Measurements from ENCODE around the gene RTKN.

GRCh38 chr2:74396149-74396548, 45.6 kb downstream of the RTKN start:
- TF ChIP-seq CTCF (IDR thresholded peaks at IDR 0.05) (no peak), POLR2A (IDR thresholded peaks at IDR 0.05) (no peak)

Measured in heart left ventricle (tissue), 13 donors.